Nephron (organoid): ENCODE results near the gene DDX11.
A peak's percentile ranks its signal among the peaks of the same experiment; 100 is the strongest.
"Not testable (repeated sequence)": the region's sequence is repeated elsewhere in the genome, so short reads cannot be mapped to it uniquely, and the experiment has no call there.

ENCODE experiments used
- H3K27ac Mint-ChIP-seq, 3 experiments: 2 replicates each; pipeline ENCODE4 v1.8.0; 2020; ENCODE audit warnings: mixed read lengths in 3 of 3, mild to moderate bottlenecking in 2 of 3, moderate library complexity in 1 of 3
- H3K27me3 Mint-ChIP-seq: 2 replicates; pipeline ENCODE4 v1.8.0; 2021; ENCODE audit warnings: low read depth, mild to moderate bottlenecking, moderate library complexity, mixed read lengths
- H3K36me3 Mint-ChIP-seq: 2 replicates; pipeline ENCODE4 v1.8.0; 2020; ENCODE audit warnings: low read depth, mixed read lengths
- H3K4me1 Mint-ChIP-seq: 2 replicates; pipeline ENCODE4 v1.8.0; 2020; ENCODE audit warnings: mixed read lengths
- H3K4me3 Mint-ChIP-seq, 3 experiments: 2 replicates each; pipeline ENCODE4 v1.8.0; 2020; ENCODE audit warnings: mild to moderate bottlenecking in 3 of 3, mixed read lengths in 3 of 3, moderate library complexity in 2 of 3
- H3K9me3 Mint-ChIP-seq: 2 replicates; pipeline ENCODE4 v1.8.0; 2020; ENCODE audit warnings: mixed read lengths
- TF ChIP-seq, protein P1 (sequence below), 3 experiments: fragments of 200-600 bp; sonication (generic); IDR thresholded peaks; one replicate each; pipeline ENCODE4 v1.5.0; 2021; ENCODE audit warnings: antibody characterized with exemption in 3 of 3; ENCODE audit not compliant: unreplicated experiment in 3 of 3

Gene DDX11

GRCh38 chr12:31074333-31074874 lies 744 bp downstream of the DDX11 start:
- H3K4me3 Mint-ChIP-seq, result peak overlapping the region; percentile 94 to 99 (median 94)
- peak overlapping the region; percentile 95 to 99 (median 96) for H3K27ac Mint-ChIP-seq
- H3K9me3 Mint-ChIP-seq, H3K27me3 Mint-ChIP-seq, H3K36me3 Mint-ChIP-seq: not testable (repeated sequence)
- TF ChIP-seq, protein P1, sequence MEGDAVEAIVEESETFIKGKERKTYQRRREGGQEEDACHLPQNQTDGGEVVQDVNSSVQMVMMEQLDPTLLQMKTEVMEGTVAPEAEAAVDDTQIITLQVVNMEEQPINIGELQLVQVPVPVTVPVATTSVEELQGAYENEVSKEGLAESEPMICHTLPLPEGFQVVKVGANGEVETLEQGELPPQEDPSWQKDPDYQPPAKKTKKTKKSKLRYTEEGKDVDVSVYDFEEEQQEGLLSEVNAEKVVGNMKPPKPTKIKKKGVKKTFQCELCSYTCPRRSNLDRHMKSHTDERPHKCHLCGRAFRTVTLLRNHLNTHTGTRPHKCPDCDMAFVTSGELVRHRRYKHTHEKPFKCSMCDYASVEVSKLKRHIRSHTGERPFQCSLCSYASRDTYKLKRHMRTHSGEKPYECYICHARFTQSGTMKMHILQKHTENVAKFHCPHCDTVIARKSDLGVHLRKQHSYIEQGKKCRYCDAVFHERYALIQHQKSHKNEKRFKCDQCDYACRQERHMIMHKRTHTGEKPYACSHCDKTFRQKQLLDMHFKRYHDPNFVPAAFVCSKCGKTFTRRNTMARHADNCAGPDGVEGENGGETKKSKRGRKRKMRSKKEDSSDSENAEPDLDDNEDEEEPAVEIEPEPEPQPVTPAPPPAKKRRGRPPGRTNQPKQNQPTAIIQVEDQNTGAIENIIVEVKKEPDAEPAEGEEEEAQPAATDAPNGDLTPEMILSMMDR (IDR thresholded peaks at IDR 0.05; ENCODE audit: unreplicated experiment in 3 of 3), result peak; percentile 34 to 40 (median 35)
- peaks cover 32% of the 10 kb centered on the region for H3K4me1 Mint-ChIP-seq

DNA sequence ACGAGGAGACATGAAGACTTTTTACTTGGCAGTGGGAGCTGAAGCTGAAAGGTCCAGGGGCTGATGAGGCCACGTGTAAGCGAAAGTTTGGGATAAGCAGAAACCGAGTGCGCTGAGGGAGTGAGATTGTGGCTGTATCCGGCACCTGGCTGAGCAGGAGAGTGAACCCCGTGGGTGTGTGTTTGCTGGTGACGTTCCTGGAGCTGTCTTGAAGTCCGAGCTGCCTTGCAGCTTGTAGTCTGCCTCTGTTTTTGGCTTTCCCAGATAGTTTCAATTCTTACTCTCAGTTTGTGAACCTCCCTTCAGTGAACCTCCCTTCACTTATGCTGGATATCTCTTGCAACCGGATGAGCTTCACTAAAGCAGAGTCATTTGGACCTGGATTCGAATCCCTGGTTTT lies 2.5 kb downstream of the DDX11 start:
- H3K4me1 Mint-ChIP-seq, result peaks cover 42% of the 10 kb centered on the region
- not testable (repeated sequence) for H3K9me3 Mint-ChIP-seq, H3K4me3 Mint-ChIP-seq, H3K27me3 Mint-ChIP-seq, H3K27ac Mint-ChIP-seq
- peaks cover 17% of the 10 kb centered on the region for H3K36me3 Mint-ChIP-seq

GRCh38 chr12:31077095-31077494 lies 3.4 kb downstream of the DDX11 start:
- H3K9me3 Mint-ChIP-seq, H3K27me3 Mint-ChIP-seq, H3K27ac Mint-ChIP-seq: not testable (repeated sequence)
- H3K36me3 Mint-ChIP-seq, result peaks cover 19% of the 10 kb centered on the region
- peaks cover 44% of the 10 kb centered on the region for H3K4me1 Mint-ChIP-seq
- peak overlapping the region in 2 of 3 experiments; percentile 28 to 77 for H3K4me3 Mint-ChIP-seq

DNA sequence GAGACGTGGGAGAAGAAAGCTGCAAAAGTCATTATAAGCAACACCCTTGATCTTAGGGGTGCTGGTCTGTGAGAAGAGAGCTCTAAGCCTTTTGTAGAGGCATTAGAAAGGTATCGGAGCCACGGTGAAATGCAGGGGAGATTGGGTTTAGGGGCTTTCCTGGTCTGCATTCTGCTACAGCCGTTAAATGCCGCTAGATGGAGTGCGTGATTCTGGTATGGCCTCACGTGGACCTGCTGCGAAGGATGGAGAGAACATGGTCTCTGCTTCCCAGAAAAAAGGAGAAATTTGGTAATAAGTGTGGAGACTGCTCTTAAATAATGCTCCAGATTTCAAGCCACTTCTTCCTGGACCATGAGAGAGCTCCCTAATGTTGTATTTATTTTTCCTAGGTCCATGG lies 4.3 kb downstream of the DDX11 start:
- H3K27ac Mint-ChIP-seq, H3K27me3 Mint-ChIP-seq, H3K9me3 Mint-ChIP-seq, H3K4me3 Mint-ChIP-seq: not testable (repeated sequence)
- Mint-ChIP-seq H3K4me1 (peaks cover 39% of the 10 kb centered on the region), H3K36me3 (peaks cover 19% of the 10 kb centered on the region)

DNA sequence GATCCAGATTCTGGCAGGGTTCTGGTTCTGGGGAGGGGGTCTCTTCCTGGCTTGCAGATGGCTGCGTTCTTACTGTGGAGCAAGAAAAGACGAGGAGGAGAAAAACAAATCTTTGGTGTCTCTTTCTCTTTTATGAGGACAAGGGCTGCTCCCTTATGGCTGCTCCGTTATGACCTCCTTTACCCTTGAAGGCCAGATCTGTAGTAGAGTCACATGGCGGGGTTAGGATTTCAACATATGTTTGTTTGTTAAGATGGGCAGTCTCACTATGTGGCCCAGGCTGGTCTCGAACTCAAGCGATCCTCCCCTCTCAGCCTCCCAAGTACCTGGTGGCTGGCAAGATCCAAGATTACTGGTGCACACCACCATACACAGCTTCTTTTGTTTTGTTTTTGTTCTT lies 5.8 kb downstream of the DDX11 start:
- H3K4me1 Mint-ChIP-seq, result peaks cover 29% of the 10 kb centered on the region
- H3K27me3 Mint-ChIP-seq, H3K27ac Mint-ChIP-seq, H3K4me3 Mint-ChIP-seq, H3K9me3 Mint-ChIP-seq: not testable (repeated sequence)
- peaks cover 25% of the 10 kb centered on the region for H3K36me3 Mint-ChIP-seq

- H3K4me1 Mint-ChIP-seq, result peaks cover 25% of the 10 kb centered on the region
- H3K36me3 Mint-ChIP-seq, result peaks cover 29% of the 10 kb centered on the region
- not testable (repeated sequence) for H3K9me3 Mint-ChIP-seq, H3K27me3 Mint-ChIP-seq, H3K4me3 Mint-ChIP-seq
- H3K27ac Mint-ChIP-seq, result peak overlapping the region in 1 of 3 experiments; percentile 58
These were observed 6.6 kb downstream of the DDX11 start for GRCh38 chr12:31080221-31080620.

DNA sequence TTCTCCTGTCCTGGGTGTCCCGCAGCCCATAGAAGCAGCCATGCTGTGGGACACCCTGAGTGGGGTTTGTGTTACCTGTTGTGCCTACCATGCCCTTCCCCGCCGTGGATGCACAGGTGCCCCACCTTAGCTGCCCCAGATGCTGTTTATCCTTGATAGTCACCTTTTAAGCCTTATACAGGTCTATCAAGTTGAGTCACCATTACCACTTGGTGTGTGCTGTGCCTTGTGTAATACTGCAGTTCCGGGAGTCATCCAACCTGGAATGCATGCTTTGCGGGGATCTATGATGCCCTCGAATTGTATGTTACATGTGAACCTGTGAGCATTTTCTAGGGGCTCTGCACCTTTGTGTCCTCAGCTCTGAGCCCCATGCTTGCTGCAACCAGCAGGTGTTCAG lies 7.6 kb downstream of the DDX11 start:
- H3K4me1 Mint-ChIP-seq, result peaks cover 19% of the 10 kb centered on the region
- H3K27me3 Mint-ChIP-seq, result not testable (repeated sequence)

GRCh38 chr12:31084241-31084640 lies 10.6 kb downstream of the DDX11 start:
- H3K9me3 Mint-ChIP-seq, H3K4me3 Mint-ChIP-seq, H3K27me3 Mint-ChIP-seq: not testable (repeated sequence)
- peaks cover 37% of the 10 kb centered on the region for H3K36me3 Mint-ChIP-seq
- H3K27ac Mint-ChIP-seq, result peak overlapping the region in 1 of 3 experiments; percentile 62
- H3K4me1 Mint-ChIP-seq, result peaks cover 12% of the 10 kb centered on the region

More for the DNA sequence above, 7.6 kb downstream of the DDX11 start:
- H3K36me3 Mint-ChIP-seq, result peaks cover 31% of the 10 kb centered on the region
- H3K9me3 Mint-ChIP-seq, H3K4me3 Mint-ChIP-seq: not testable (repeated sequence)
- H3K27ac Mint-ChIP-seq, result peak overlapping the region in 1 of 3 experiments; percentile 38

DNA sequence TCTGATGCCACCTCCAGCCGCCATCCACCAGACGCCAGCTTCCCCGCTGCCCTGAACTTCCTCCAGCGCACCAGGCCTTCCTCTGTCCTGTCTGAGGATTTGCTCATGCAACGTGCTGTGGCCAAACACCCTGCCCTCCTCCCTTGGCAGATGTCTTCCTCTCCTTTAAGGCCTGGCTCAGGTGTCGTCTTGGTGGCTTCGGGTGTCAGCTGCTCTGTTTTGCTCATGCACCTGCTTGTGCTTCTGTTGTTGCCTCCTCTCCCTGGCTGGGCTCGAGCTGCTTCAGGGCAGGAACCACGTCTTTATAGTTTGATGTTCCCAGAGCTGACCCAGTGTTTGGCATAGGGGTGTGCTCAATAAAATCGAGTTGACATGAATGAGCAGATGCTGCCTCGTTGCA lies 12.4 kb downstream of the DDX11 start:
- H3K4me3 Mint-ChIP-seq, H3K4me1 Mint-ChIP-seq, H3K27me3 Mint-ChIP-seq, H3K9me3 Mint-ChIP-seq, H3K27ac Mint-ChIP-seq: not testable (repeated sequence)
- H3K36me3 Mint-ChIP-seq, result peaks cover 33% of the 10 kb centered on the region

GRCh38 chr12:31087486-31087885 lies 13.8 kb downstream of the DDX11 start:
- H3K9me3 Mint-ChIP-seq, H3K4me1 Mint-ChIP-seq: not testable (repeated sequence)

DNA sequence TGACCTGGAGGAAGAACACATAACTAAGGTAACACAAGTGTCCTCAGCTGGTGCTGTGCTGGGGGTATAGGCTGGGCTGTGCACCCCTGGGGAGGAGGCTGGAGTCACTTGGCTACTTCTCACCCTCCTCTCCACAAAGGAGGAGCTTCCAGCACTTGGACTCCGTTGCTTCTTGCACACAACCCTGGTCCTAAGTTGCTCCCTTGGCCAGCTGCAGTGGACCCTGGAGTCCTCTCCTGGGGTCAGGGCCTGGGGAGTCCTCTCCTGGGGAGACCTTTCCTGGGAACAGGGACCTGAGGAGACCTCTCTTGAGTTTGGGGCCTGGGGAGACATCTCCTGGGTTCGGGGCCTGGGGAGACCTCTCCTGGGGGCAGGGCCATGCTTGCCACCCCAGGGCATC lies 14.3 kb downstream of the DDX11 start:
- not testable (repeated sequence) for H3K27ac Mint-ChIP-seq, H3K9me3 Mint-ChIP-seq, H3K4me3 Mint-ChIP-seq, H3K27me3 Mint-ChIP-seq, H3K4me1 Mint-ChIP-seq
- peaks cover 40% of the 10 kb centered on the region for H3K36me3 Mint-ChIP-seq

More at GRCh38 chr12:31087486-31087885, 13.8 kb downstream of the DDX11 start:
- peaks cover 37% of the 10 kb centered on the region for H3K36me3 Mint-ChIP-seq
- not testable (repeated sequence) for H3K27ac Mint-ChIP-seq, H3K4me3 Mint-ChIP-seq, H3K27me3 Mint-ChIP-seq
